Activated naive CD4-positive, alpha-beta T cell (primary cell): ENCODE measurements around the gene SF3B3.
"Not testable (repeated sequence)": the region's sequence is repeated elsewhere in the genome, so short reads cannot be mapped to it uniquely, and the experiment has no call there.

Source experiments
- DNase-seq, 4 experiments: peaks; one replicate each; lab custom pipeline; 2025; lab: John Stamatoyannopoulos, UW

SF3B3 gene

GRCh38 chr16:70568601-70569237, 45.1 kb downstream of the SF3B3 start:
- DNase-seq: no peak

- DNase-seq: no peak
Measured at GRCh38 chr16:70569752-70570151, 46.1 kb downstream of the SF3B3 start.

GRCh38 chr16:70570967-70571570, 47.5 kb downstream of the SF3B3 start:
- no peak for DNase-seq

GRCh38 chr16:70571623-70572022, 48.0 kb downstream of the SF3B3 start:
- no peak for DNase-seq

GRCh38 chr16:70572050-70572925, 48.7 kb downstream of the SF3B3 start:
- no peak for DNase-seq

- no peak for DNase-seq
Measured at GRCh38 chr16:70572926-70573270, 49.3 kb downstream of the SF3B3 start.

GRCh38 chr16:70573451-70574121, 50.0 kb downstream of the SF3B3 start:
- DNase-seq: no peak

- DNase-seq: no peak
Measured at GRCh38 chr16:70574595-70575271, 51.1 kb downstream of the SF3B3 start.

- no peak for DNase-seq
Measured at GRCh38 chr16:70575376-70575775, 51.8 kb downstream of the SF3B3 start.

- no peak for DNase-seq
Measured at GRCh38 chr16:70576431-70577255, 53.0 kb downstream of the SF3B3 start.

- DNase-seq: no peak
Measured at GRCh38 chr16:70577256-70577698, 53.7 kb downstream of the SF3B3 start.

- DNase-seq: no peak
Measured at GRCh38 chr16:70578035-70578434, 54.4 kb downstream of the SF3B3 start.

- no peak for DNase-seq
Measured at GRCh38 chr16:70579248-70579647, 55.6 kb downstream of the SF3B3 start.

- DNase-seq: no peak
Measured at GRCh38 chr16:70579648-70580630, 56.3 kb downstream of the SF3B3 start.

GRCh38 chr16:70582280-70582978, 58.8 kb downstream of the SF3B3 start:
- DNase-seq: no peak

GRCh38 chr16:70586731-70587130, 63.1 kb downstream of the SF3B3 start:
- DNase-seq: no peak

- DNase-seq: no peak
Measured at GRCh38 chr16:70588565-70588964, 64.9 kb downstream of the SF3B3 start.

GRCh38 chr16:70589416-70589815, 65.8 kb downstream of the SF3B3 start:
- not testable (repeated sequence) for DNase-seq

- DNase-seq: no peak
Measured at GRCh38 chr16:70589998-70590471, 66.4 kb downstream of the SF3B3 start.
